H1 (cell line): ENCODE data around the gene KCNMA1. TPM values are rescaled to one million over a fixed set of nuclear protein-coding genes. Genes with fewer than 3 reads are reported as not detected.

Experiments used
- CTCF ChIA-PET: fragments of 300-600 bp; sonication (Branson Sonifier 250); formaldehyde crosslinking; loops from one replicate; lab custom pipeline; 2021; ENCODE audit not compliant: partially characterized antibody; lab: Charles Lee
- POLR2A ChIA-PET: fragments of 300-600 bp; sonication (Branson Sonifier 250); formaldehyde crosslinking; loops from one replicate; lab custom pipeline; 2021; ENCODE audit warnings: inconsistent platforms; ENCODE audit not compliant: partially characterized antibody; lab: Charles Lee
- DNase-seq, 2 experiments: peaks; one replicate each; pipeline versions ENCODE4 v3.0.0 to v3.0.0-alpha.2; 2010 to 2022; ENCODE audit warnings: low spot score in 2 of 2, low read depth in 1 of 2, mixed read lengths in 1 of 2
- FAIRE-seq: peaks from 2 replicates; lab custom pipeline; 2011; peaks lifted over from hg19 to GRCh38; lab: Jason Lieb, UNC
- H2AFZ ChIP-seq: 2 replicates; pipeline ENCODE4 v1.8.1; 2012; ENCODE audit warnings: low read length, inconsistent platforms
- H2AK5ac ChIP-seq: 2 replicates; pipeline ENCODE4 v1.6.1; 2013; ENCODE audit warnings: low read depth, low read length
- H2BK120ac ChIP-seq: replicated peaks from 2 replicates; pipeline ENCODE3; 2013; ENCODE audit warnings: low read depth, low read length, inconsistent platforms
- H2BK12ac ChIP-seq: 2 replicates; pipeline ENCODE4 v1.6.1; 2013; ENCODE audit warnings: low read depth, low read length
- H2BK15ac ChIP-seq: 2 replicates; pipeline ENCODE4 v1.6.1; 2013; ENCODE audit warnings: low read length
- H2BK20ac ChIP-seq: 2 replicates; pipeline ENCODE4 v1.6.1; 2013; ENCODE audit warnings: low read length
- H2BK5ac ChIP-seq: 2 replicates; pipeline ENCODE4 v1.6.1; 2013; ENCODE audit warnings: low read depth, low read length
- H3K14ac ChIP-seq: 2 replicates; pipeline ENCODE4 v1.6.1; 2013; ENCODE audit warnings: inconsistent platforms; ENCODE audit not compliant: insufficient read length
- H3K18ac ChIP-seq: 2 replicates; pipeline ENCODE4 v1.6.1; 2013; ENCODE audit warnings: low read length; ENCODE audit errors: extremely low read depth
- H3K23ac ChIP-seq: 2 replicates; pipeline ENCODE4 v1.6.1; 2013; ENCODE audit warnings: inconsistent platforms; ENCODE audit not compliant: insufficient read length
- H3K23me2 ChIP-seq: 2 replicates; pipeline ENCODE4 v1.6.1; 2013; ENCODE audit warnings: low read depth, low read length
- H3K27ac ChIP-seq: 2 replicates; pipeline ENCODE4 v1.6.1; 2011; ENCODE audit warnings: low read depth, low read length, inconsistent platforms
- H3K27me3 ChIP-seq, 4 experiments: replicated peaks in 1 of 4; 1 replicate in 1 of 4; 2 replicates in 3 of 4; pipeline versions ENCODE4 v1.6.1 to v1.8.1; 2011 to 2013; ENCODE audit warnings: low read length in 3 of 4, mild to moderate bottlenecking in 3 of 4, inconsistent platforms in 2 of 4, mixed read lengths in 2 of 4, moderate library complexity in 1 of 4; ENCODE audit not compliant: control insufficient read depth in 3 of 4, insufficient read depth in 3 of 4; ENCODE audit errors: extremely low read depth in 1 of 4
- H3K36me3 ChIP-seq, 4 experiments: 2 replicates each; pipeline versions ENCODE4 v1.6.1 to v1.8.1; 2011 to 2013; ENCODE audit warnings: mild to moderate bottlenecking in 4 of 4, low read length in 3 of 4, moderate library complexity in 2 of 4, control low read depth in 1 of 4, inconsistent platforms in 1 of 4; ENCODE audit not compliant: insufficient read depth in 4 of 4, control insufficient read depth in 2 of 4
- H3K4ac ChIP-seq: replicated peaks from 2 replicates; pipeline ENCODE3; 2013; ENCODE audit warnings: low read length, low read depth, mixed read lengths, inconsistent platforms; ENCODE audit not compliant: insufficient read length
- H3K4me1 ChIP-seq, 4 experiments: replicated peaks in 1 of 4; 1 replicate in 1 of 4; 2 replicates in 3 of 4; pipeline versions ENCODE4 v1.6.1 to v1.8.1; 2011 to 2013; ENCODE audit warnings: low read length in 3 of 4, inconsistent platforms in 2 of 4, mixed read lengths in 1 of 4; ENCODE audit not compliant: insufficient read depth in 4 of 4, control insufficient read depth in 3 of 4
- H3K4me2 ChIP-seq, 2 experiments: 2 replicates each; pipeline versions ENCODE4 v1.6.1 to v1.8.1; 2011 to 2013; ENCODE audit warnings: low read depth in 2 of 2, low read length in 2 of 2, control low read depth in 1 of 2, inconsistent platforms in 1 of 2, mild to moderate bottlenecking in 1 of 2; ENCODE audit not compliant: insufficient read depth in 1 of 2
- H3K4me3 ChIP-seq, 4 experiments: fragments of 200-600, 300-600 bp in 1 of 4; sonication (generic), shearing (Covaris generic), sonication (Bioruptor Twin) in 1 of 4; 2 replicates each; pipeline versions ENCODE4 v1.5.1 to v1.8.1; 2011 to 2016; ENCODE audit warnings: low read length in 4 of 4, low read depth in 3 of 4, control low read depth in 2 of 4, inconsistent platforms in 2 of 4, mild to moderate bottlenecking in 2 of 4, mixed read lengths in 1 of 4, moderate library complexity in 1 of 4; ENCODE audit not compliant: insufficient read depth in 2 of 4; ENCODE audit errors: extremely low read depth in 1 of 4
- H3K56ac ChIP-seq: replicated peaks from 2 replicates; pipeline ENCODE3; 2013; ENCODE audit warnings: low read depth, mild to moderate bottlenecking, mixed read lengths, low read length, inconsistent platforms; ENCODE audit not compliant: insufficient read length
- H3K79me1 ChIP-seq: 2 replicates; pipeline ENCODE4 v1.6.1; 2013; ENCODE audit warnings: low read depth, low read length, control low read depth
- H3K79me2 ChIP-seq, 2 experiments: 2 replicates each; pipeline versions ENCODE4 v1.6.1 to v1.8.1; 2012 to 2013; ENCODE audit warnings: low read length in 2 of 2, mild to moderate bottlenecking in 2 of 2, inconsistent platforms in 1 of 2; ENCODE audit not compliant: insufficient read depth in 2 of 2, control insufficient read depth in 1 of 2
- H3K9ac ChIP-seq, 4 experiments: replicated peaks in 1 of 4; 1 replicate in 1 of 4; 2 replicates in 3 of 4; pipeline versions ENCODE4 v1.6.1 to v1.8.1; 2011 to 2013; ENCODE audit warnings: low read depth in 3 of 4, low read length in 3 of 4, control low read depth in 2 of 4, mild to moderate bottlenecking in 2 of 4, moderate library complexity in 2 of 4, inconsistent platforms in 1 of 4; ENCODE audit errors: extremely low read depth in 1 of 4
- H3K9me3 ChIP-seq, 2 experiments: 2 replicates each; pipeline versions ENCODE4 v1.6.1 to v1.8.1; 2012 to 2013; ENCODE audit warnings: mild to moderate bottlenecking in 2 of 2, moderate library complexity in 2 of 2, control low read depth in 1 of 2, inconsistent platforms in 1 of 2, low read depth in 1 of 2, low read length in 1 of 2, mixed read lengths in 1 of 2; ENCODE audit not compliant: insufficient read depth in 2 of 2
- H4K20me1 ChIP-seq, 2 experiments: replicated peaks in 1 of 2; 2 replicates each; pipeline versions ENCODE3 to v1.8.1; 2011 to 2013; ENCODE audit warnings: inconsistent platforms in 2 of 2, low read length in 2 of 2, mild to moderate bottlenecking in 1 of 2; ENCODE audit not compliant: insufficient read depth in 2 of 2, control insufficient read depth in 1 of 2
- H4K5ac ChIP-seq: 2 replicates; pipeline ENCODE4 v1.6.1; 2013; ENCODE audit warnings: low read length, low read depth, mixed read lengths, inconsistent platforms; ENCODE audit not compliant: insufficient read length
- H4K8ac ChIP-seq: 2 replicates; pipeline ENCODE4 v1.8.0; 2013; ENCODE audit warnings: mild to moderate bottlenecking, moderate library complexity, low read length, inconsistent platforms; ENCODE audit not compliant: insufficient read depth; ENCODE audit errors: extremely low read depth
- H4K91ac ChIP-seq: replicated peaks from 2 replicates; pipeline ENCODE3; 2013; ENCODE audit warnings: low read length, mixed read lengths, inconsistent platforms; ENCODE audit not compliant: insufficient read length
- CTBP2 ChIP-seq: IDR thresholded peaks from 2 replicates; pipeline ENCODE4 v1.7.0; 2011; ENCODE audit warnings: borderline replicate concordance, mild to moderate bottlenecking, moderate library complexity, mixed read lengths, low read length; ENCODE audit not compliant: insufficient read depth, insufficient read length
- EZH2 ChIP-seq: fragments of 200-600 bp; sonication (generic); IDR thresholded peaks from 2 replicates; pipeline ENCODE4 v1.7.1; 2012; ENCODE audit warnings: low read depth, mild to moderate bottlenecking, moderate library complexity, low read length, inconsistent platforms; ENCODE audit not compliant: severe bottlenecking
- HDAC2 ChIP-seq, 2 experiments: fragments of 300-600 bp in 1 of 2; sonication (generic) in 1 of 2; IDR thresholded peaks; 2 replicates each; pipeline ENCODE4 v1.6.1; 2011 to 2012; ENCODE audit warnings: low read depth in 2 of 2, low read length in 2 of 2, mild to moderate bottlenecking in 2 of 2, moderate library complexity in 2 of 2, borderline replicate concordance in 1 of 2, inconsistent platforms in 1 of 2
- JUND ChIP-seq: IDR thresholded peaks from 2 replicates; pipeline ENCODE4 v1.6.1; 2011; ENCODE audit warnings: mild to moderate bottlenecking, improper control_type of control experiment, low read length
- NANOG ChIP-seq: IDR thresholded peaks from 2 replicates; pipeline ENCODE4 v1.6.1; 2011; ENCODE audit warnings: low read length, low read depth, mild to moderate bottlenecking, inconsistent platforms; ENCODE audit not compliant: insufficient read depth, poor library complexity, severe bottlenecking
- NRF1 ChIP-seq: IDR thresholded peaks from 2 replicates; pipeline ENCODE4 v1.6.1; 2011; ENCODE audit warnings: mild to moderate bottlenecking, low read depth, low read length, improper control_type of control experiment
- POLR2AphosphoS5 ChIP-seq: IDR thresholded peaks from 2 replicates; pipeline ENCODE4 v1.6.1; 2011; ENCODE audit warnings: low read depth, low read length
- RAD21 ChIP-seq, 2 experiments: IDR thresholded peaks in 1 of 2; conservative IDR thresholded peaks in 1 of 2; 2 replicates each; pipeline ENCODE4 v1.6.1; 2011; ENCODE audit warnings: low read depth in 2 of 2, low read length in 2 of 2, improper control_type of control experiment in 1 of 2, inconsistent platforms in 1 of 2, mild to moderate bottlenecking in 1 of 2, moderate library complexity in 1 of 2
- SAP30 ChIP-seq: fragments of 300-600 bp; sonication (generic); IDR thresholded peaks from 2 replicates; pipeline ENCODE4 v1.7.1; 2012; ENCODE audit warnings: low read length, moderate library complexity, mild to moderate bottlenecking, inconsistent platforms; ENCODE audit not compliant: insufficient read depth, insufficient replicate concordance
- SUZ12 ChIP-seq: fragments of 200-600 bp; sonication (generic); IDR thresholded peaks from 2 replicates; pipeline ENCODE4 v1.6.1; 2012; ENCODE audit warnings: mild to moderate bottlenecking, inconsistent platforms, low read length, moderate library complexity, mixed read lengths
- WGBS, 2 experiments: shearing (Covaris generic) in 1 of 2; methylation state at CpG; one replicate each; pipeline versions ENCODE4 v1.1.6 to v1.1.7; 2013 to 2015; ENCODE audit warnings: low lambda C conversion rate in 2 of 2, mixed read lengths in 2 of 2, inconsistent platforms in 1 of 2, low coverage in 1 of 2, missing lambda C conversion rate in 1 of 2; ENCODE audit not compliant: insufficient replicate concordance in 2 of 2, insufficient coverage in 1 of 2, insufficient read length in 1 of 2; ENCODE audit errors: extremely low coverage in 1 of 2, missing lambda C conversion rate in 1 of 2; 5-methylcytosine and 5-hydroxymethylcytosine counted together
- polyA plus RNA-seq, 7 experiments: library from polyadenylated mRNA; depleted of rRNA in 3 of 7; stranded (reverse) in 5 of 7; unstranded in 2 of 7; fragments of >200 nt in 5 of 7; fragments of 200-250 nt in 2 of 7; gene quantifications; 1 replicate in 5 of 7; 2 replicates in 1 of 7; 4 replicates in 1 of 7; pipeline versions ENCODE4 v1.2.1 to v1.2.3, GENCODE V29; 2011 to 2013; ENCODE audit warnings: missing spikeins in 2 of 7, mixed read lengths in 2 of 7
- total RNA-seq: library from RNA; stranded (reverse); fragmentation: NEBNext Ultra II Directional; extraction: Animal tissue kit (Norgen Biotek cat#: 25700); gene quantifications from 2 replicates; pipeline ENCODE4 v1.2.1, GENCODE V29; 2021

The KCNMA1 gene
- total and polyA plus RNA-seq, 2 of the 8 experiments (the other 6 are each of a cell fraction or from before 2014, with no cell fraction given), result 10.2 to 11.1 TPM

- Histone ChIP-seq H3K9ac (peak overlapping the region in 1 of 4 experiments; percentile 72; a peak in 1 of 7 replicates), H4K91ac (peak overlapping the region; percentile 75), H3K27me3 (peaks cover 16 to 51% (median 49%) of the 10 kb centered on the region in 4 experiments), H2BK5ac (peak overlapping the region; percentile 35; the same call in 1 of the 2 replicates), H2AFZ (peak overlapping the region; percentile 71; the same call in 1 of the 2 replicates), H3K23me2 (peaks cover 19% of the 10 kb centered on the region), H3K4me3 (peak overlapping the region; percentile 66 to 86 (median 84)), H3K56ac (no peak overlapping the region), H2AK5ac (no peak overlapping the region), H4K5ac (no peak overlapping the region), H3K14ac (no peak overlapping the region), H2BK20ac (no peak overlapping the region), H4K8ac (peak overlapping the region; percentile 65; the same call in 1 of the 2 replicates), H3K79me2 (peaks cover 0 to 11% of the 10 kb centered on the region in 2 experiments; a peak in 1 of 4 replicates), H2BK120ac (no peak overlapping the region), H3K27ac (no peak overlapping the region), H3K18ac (peak overlapping the region; percentile 95), H3K36me3 (no peaks in the 10 kb centered on the region), H2BK12ac (peak overlapping the region; percentile 60; the same call in 1 of the 2 replicates), H3K9me3 (no peaks in the 10 kb centered on the region), H3K79me1 (no peaks in the 10 kb centered on the region), H4K20me1 (peaks cover 2% of the 10 kb centered on the region in 2 experiments), H3K4ac (peak overlapping the region; percentile 75), H2BK15ac (no peak overlapping the region), H3K4me1 (peaks cover 6 to 16% (median 11%) of the 10 kb centered on the region in 4 experiments), H3K23ac (no peak overlapping the region), H3K4me2 (peak overlapping the region; percentile 93 to 96)
- CTCF ChIA-PET, result interaction anchor here (0.9 to 1.9 kb wide), 6 partner anchors 15 to 475 kb away, joined by 3 to 8 read pairs (median 3); no protein-coding TSS in a partner anchor
- no peak for FAIRE-seq
- DNase-seq, result peak in 1 of 2 experiments; percentile 64
- 2% methylated on average over 37 of the region's 53 CpGs; no CpG with 5 or more reads in 1 of the 2 experiments for WGBS, 2 experiments
- POLR2A ChIA-PET, result interaction anchor here (0.8 to 1.7 kb wide), 4 partner anchors 10 to 464 kb away, joined by 3 read pairs; no protein-coding TSS in a partner anchor
- TF ChIP-seq SUZ12, result peak; percentile 73
- TF ChIP-seq CTBP2, result peak; percentile 26
- no peak for TF ChIP-seq NANOG
- TF ChIP-seq POLR2AphosphoS5, result no peak
- TF ChIP-seq SAP30, result no peak
- peak; percentile 48 for TF ChIP-seq EZH2
- no peak for TF ChIP-seq RAD21 (IDR thresholded peaks at IDR 0.05 in 1 of 2, conservative IDR thresholded peaks at IDR 0.05 in 1 of 2; ENCODE audit: low read depth in 2 of 2, low read length in 2 of 2)
- no peak for TF ChIP-seq NRF1
- no peak for TF ChIP-seq JUND
- TF ChIP-seq HDAC2 (IDR thresholded peaks at IDR 0.05; ENCODE audit: borderline replicate concordance in 1 of 2, low read depth in 2 of 2, low read length in 2 of 2), result no peak
Measured at GRCh38 chr10:77636967-77637531, 559 bp downstream of the KCNMA1 start.
